Caco-2 (cell line): ENCODE measurements around the gene ANTKMT. TPM values are rescaled to one million over a fixed set of nuclear protein-coding genes. Genes with fewer than 3 reads are reported as not detected.

Experiments
- BruUV-seq: library from RNA; stranded (reverse); fragments of 400-500 nt; replicated peaks from 2 replicates; lab custom pipeline; 2021; lab: Mats Ljungman, UMichigan
- CTCF ChIA-PET: fragments of 300-600 bp; sonication (Branson Sonifier 250); formaldehyde crosslinking; loops from one replicate; lab custom pipeline; 2022; ENCODE audit warnings: antibody characterized with exemption; lab: Charles Lee
- POLR2A ChIA-PET: fragments of 300-600 bp; sonication (Branson Sonifier 250); formaldehyde crosslinking; loops from one replicate; lab custom pipeline; 2022; ENCODE audit warnings: antibody characterized with exemption; lab: Charles Lee
- DNase-seq, 2 experiments: peaks; one replicate each; pipeline versions ENCODE4 v3.0.0 to v3.0.0-alpha.2; 2020 to 2022
- H3K27me3 ChIP-seq: replicated peaks from 2 replicates; pipeline ENCODE4 v1.6.0; 2011; ENCODE audit warnings: low read length; ENCODE audit not compliant: control insufficient read depth, insufficient read depth
- H3K36me3 ChIP-seq: 2 replicates; pipeline ENCODE4 v1.5.1; 2011; ENCODE audit warnings: low read length; ENCODE audit not compliant: control insufficient read depth, insufficient read depth
- H3K4me1 ChIP-seq: fragments of 250-450 bp; sonication (Bioruptor Pico); 2 replicates; pipeline ENCODE4 v1.5.1; 2020; ENCODE audit warnings: mild to moderate bottlenecking
- H3K4me3 ChIP-seq: 2 replicates; pipeline ENCODE4 v1.5.1; 2011; ENCODE audit warnings: low read depth, mild to moderate bottlenecking, control low read depth, low read length
- H3K9me3 ChIP-seq: fragments of 250-450 bp; sonication (Bioruptor Pico); 2 replicates; pipeline ENCODE4 v1.5.1; 2020; ENCODE audit warnings: mild to moderate bottlenecking, moderate library complexity
- H3K27ac Mint-ChIP-seq: one replicate; pipeline ENCODE4 v1.8.0; 2022; ENCODE audit warnings: mixed read lengths; ENCODE audit not compliant: unreplicated experiment
- H3K27me3 Mint-ChIP-seq: one replicate; pipeline ENCODE4 v1.8.0; 2022; ENCODE audit warnings: mixed read lengths; ENCODE audit not compliant: insufficient read depth, unreplicated experiment
- H3K36me3 Mint-ChIP-seq: one replicate; pipeline ENCODE4 v1.8.0; 2022; ENCODE audit warnings: mild to moderate bottlenecking, mixed read lengths; ENCODE audit not compliant: insufficient read depth, unreplicated experiment
- H3K4me1 Mint-ChIP-seq: one replicate; pipeline ENCODE4 v1.8.0; 2022; ENCODE audit warnings: low read depth, mixed read lengths; ENCODE audit not compliant: unreplicated experiment
- H3K4me3 Mint-ChIP-seq: one replicate; pipeline ENCODE4 v1.8.0; 2022; ENCODE audit warnings: mild to moderate bottlenecking, moderate library complexity, mixed read lengths; ENCODE audit not compliant: unreplicated experiment
- H3K9me3 Mint-ChIP-seq: one replicate; pipeline ENCODE4 v1.8.0; 2022; ENCODE audit warnings: mixed read lengths; ENCODE audit not compliant: unreplicated experiment
- intact Hi-C: fragments of 100-400 bp; cut with micrococcal nuclease; formaldehyde crosslinking; loops from one replicate; pipeline ENCODE4 v1.10.0; 2022; ENCODE audit not compliant: unreplicated experiment
- total RNA-seq: library from RNA; stranded (reverse); gene quantifications from 2 replicates; pipeline ENCODE4 v1.2.3, GENCODE V29; 2022
- TF ChIP-seq, protein P1 (sequence below), 2 experiments: fragments of 200-600 bp in 1 of 2; IDR thresholded peaks; 1 replicate in 1 of 2; 2 replicates in 1 of 2; pipeline versions ENCODE4 v1.5.1 to v1.8.0; 2011 to 2022; ENCODE audit warnings: antibody characterized with exemption in 1 of 2, control low read depth in 1 of 2, inconsistent platforms in 1 of 2, low read depth in 1 of 2, low read length in 1 of 2, mild to moderate bottlenecking in 1 of 2, moderate library complexity in 1 of 2; ENCODE audit not compliant: insufficient read depth in 1 of 2, severe bottlenecking in 1 of 2, unreplicated experiment in 1 of 2

Gene ANTKMT
- total RNA-seq, 1 experiment from 2014 or later = 42.6 TPM

DNA sequence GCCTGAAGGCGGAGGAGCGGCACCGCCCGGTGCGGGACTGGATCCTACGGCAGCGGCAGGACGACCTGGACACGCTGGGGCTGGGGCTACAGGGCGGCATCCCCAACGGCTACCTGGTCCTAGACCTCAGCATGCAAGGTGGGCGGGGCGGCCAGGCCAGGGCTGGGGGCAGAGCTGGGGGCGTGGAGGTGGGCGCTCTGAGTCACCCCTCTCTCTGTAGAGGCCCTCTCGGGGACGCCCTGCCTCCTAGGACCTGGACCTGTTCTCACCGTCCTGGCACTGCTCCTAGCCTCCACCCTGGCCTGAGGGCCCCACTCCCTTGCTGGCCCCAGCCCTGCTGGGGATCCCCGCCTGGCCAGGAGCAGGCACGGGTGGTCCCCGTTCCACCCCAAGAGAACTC is 47.5 kb downstream of the ANTKMT start:
- Histone ChIP-seq H3K9me3 (no peaks in the 10 kb centered on the region), H3K36me3 (no peaks in the 10 kb centered on the region), H3K4me1 (0 out of 2 replicates have a peak, but pooled peaks cover 2% of the 10 kb centered on the region), H3K4me3 (no peak overlapping the region), H3K27me3 (no peaks in the 10 kb centered on the region)
- Mint-ChIP-seq H3K27ac (no peak overlapping the region), H3K4me3 (no peak overlapping the region), H3K27me3 (no peaks in the 10 kb centered on the region), H3K36me3 (no peaks in the 10 kb centered on the region), H3K9me3 (no peaks in the 10 kb centered on the region), H3K4me1 (no peaks in the 10 kb centered on the region)
- intact Hi-C loops = no loop called here
- no TSS peak for BruUV-seq
- CTCF ChIA-PET = no interaction called here
- TF ChIP-seq, protein P1, sequence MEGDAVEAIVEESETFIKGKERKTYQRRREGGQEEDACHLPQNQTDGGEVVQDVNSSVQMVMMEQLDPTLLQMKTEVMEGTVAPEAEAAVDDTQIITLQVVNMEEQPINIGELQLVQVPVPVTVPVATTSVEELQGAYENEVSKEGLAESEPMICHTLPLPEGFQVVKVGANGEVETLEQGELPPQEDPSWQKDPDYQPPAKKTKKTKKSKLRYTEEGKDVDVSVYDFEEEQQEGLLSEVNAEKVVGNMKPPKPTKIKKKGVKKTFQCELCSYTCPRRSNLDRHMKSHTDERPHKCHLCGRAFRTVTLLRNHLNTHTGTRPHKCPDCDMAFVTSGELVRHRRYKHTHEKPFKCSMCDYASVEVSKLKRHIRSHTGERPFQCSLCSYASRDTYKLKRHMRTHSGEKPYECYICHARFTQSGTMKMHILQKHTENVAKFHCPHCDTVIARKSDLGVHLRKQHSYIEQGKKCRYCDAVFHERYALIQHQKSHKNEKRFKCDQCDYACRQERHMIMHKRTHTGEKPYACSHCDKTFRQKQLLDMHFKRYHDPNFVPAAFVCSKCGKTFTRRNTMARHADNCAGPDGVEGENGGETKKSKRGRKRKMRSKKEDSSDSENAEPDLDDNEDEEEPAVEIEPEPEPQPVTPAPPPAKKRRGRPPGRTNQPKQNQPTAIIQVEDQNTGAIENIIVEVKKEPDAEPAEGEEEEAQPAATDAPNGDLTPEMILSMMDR (IDR thresholded peaks at IDR 0.05; ENCODE audit: insufficient read depth in 1 of 2, low read depth in 1 of 2, low read length in 1 of 2, severe bottlenecking in 1 of 2, unreplicated experiment in 1 of 2) = no peak
- POLR2A ChIA-PET = no interaction called here
- no peak for DNase-seq

DNA sequence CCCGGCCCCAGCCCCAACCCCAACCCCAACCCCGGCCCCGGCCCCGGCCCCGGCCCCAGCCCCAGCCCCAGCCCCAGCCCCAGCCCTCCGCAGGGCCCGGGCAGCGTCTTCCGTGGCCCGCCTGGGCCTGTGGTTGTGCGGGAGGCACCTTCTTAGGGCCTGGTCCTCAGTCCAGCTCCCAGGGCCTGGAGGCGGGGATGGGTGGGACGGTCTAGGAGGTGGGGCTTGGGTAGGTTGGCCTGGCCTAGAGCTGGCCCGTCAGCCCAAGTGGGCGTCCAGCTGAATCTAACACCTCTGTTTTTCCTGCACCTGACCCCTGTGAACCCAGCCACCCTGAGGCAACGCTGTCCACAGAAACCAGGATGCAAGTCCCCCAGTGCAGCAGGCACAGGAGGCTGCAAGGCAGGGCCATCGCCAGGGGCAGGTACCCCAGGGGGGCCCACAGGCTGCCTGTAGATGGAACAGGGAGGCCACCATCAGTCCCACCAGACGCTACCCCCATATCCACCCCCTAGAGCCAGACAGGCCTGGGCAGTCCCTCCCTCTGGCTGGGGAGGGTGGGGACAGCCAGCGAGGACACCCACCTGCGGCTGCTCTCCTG is 48.3 kb downstream of the ANTKMT start:
- no peak overlapping the region for H3K27ac Mint-ChIP-seq
- no peaks in the 10 kb centered on the region for H3K9me3 Mint-ChIP-seq
- Histone ChIP-seq H3K4me1 (0 out of 2 replicates have a peak, but pooled peaks cover 2% of the 10 kb centered on the region), H3K36me3 (no peaks in the 10 kb centered on the region), H3K4me3 (peak overlapping the region; percentile 15; the same call in 1 of the 2 replicates), H3K9me3 (no peaks in the 10 kb centered on the region), H3K27me3 (no peaks in the 10 kb centered on the region)
- no peaks in the 10 kb centered on the region for H3K27me3 Mint-ChIP-seq
- intact Hi-C loops = no loop called here
- H3K4me3 Mint-ChIP-seq = no peak overlapping the region
- ChIA-PET POLR2A (no interaction called here), CTCF (no interaction called here)
- H3K4me1 Mint-ChIP-seq = no peaks in the 10 kb centered on the region
- no peaks in the 10 kb centered on the region for H3K36me3 Mint-ChIP-seq
- no peak for DNase-seq
- TF ChIP-seq, protein P1 (IDR thresholded peaks at IDR 0.05; ENCODE audit: insufficient read depth in 1 of 2, low read depth in 1 of 2, low read length in 1 of 2, severe bottlenecking in 1 of 2, unreplicated experiment in 1 of 2) = no peak
- no TSS peak for BruUV-seq

DNA sequence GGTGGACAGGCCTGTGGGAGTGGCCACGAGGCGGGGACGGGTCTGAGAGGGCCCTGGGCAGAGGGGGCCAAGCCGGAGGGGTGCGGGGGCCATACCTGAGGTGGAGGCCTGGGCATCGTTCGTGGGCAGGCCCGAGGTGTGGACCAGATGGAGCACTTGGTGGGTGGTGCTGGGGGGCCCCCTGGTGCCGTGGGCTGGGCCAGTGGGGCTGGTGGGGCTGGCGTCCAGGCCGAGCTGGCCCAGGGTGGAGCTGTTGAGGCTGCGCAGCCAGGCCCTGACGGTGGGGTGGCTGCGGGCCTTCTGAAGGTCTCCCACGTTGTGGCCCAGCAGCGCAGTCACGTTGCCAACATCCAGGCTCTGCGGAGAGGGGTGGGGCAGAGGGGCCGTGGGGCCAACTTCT is 49.0 kb downstream of the ANTKMT start:
- 0 out of 2 replicates have a peak, but pooled peaks cover 2% of the 10 kb centered on the region for H3K4me1 ChIP-seq
- TF ChIP-seq, protein P1 (IDR thresholded peaks at IDR 0.05; ENCODE audit: insufficient read depth in 1 of 2, low read depth in 1 of 2, low read length in 1 of 2, severe bottlenecking in 1 of 2, unreplicated experiment in 1 of 2) = no peak
- Mint-ChIP-seq H3K27ac (no peak overlapping the region), H3K4me3 (no peak overlapping the region), H3K27me3 (no peaks in the 10 kb centered on the region), H3K9me3 (no peaks in the 10 kb centered on the region), H3K36me3 (no peaks in the 10 kb centered on the region), H3K4me1 (no peaks in the 10 kb centered on the region)
- H3K27me3 ChIP-seq = no peaks in the 10 kb centered on the region
- CTCF ChIA-PET = no interaction called here
- POLR2A ChIA-PET = no interaction called here
- H3K36me3 ChIP-seq = no peaks in the 10 kb centered on the region
- H3K4me3 ChIP-seq = no peak overlapping the region
- no TSS peak for BruUV-seq
- no peak for DNase-seq
- no peaks in the 10 kb centered on the region for H3K9me3 ChIP-seq
- intact Hi-C loops = no loop called here
